ENCODE measurements around the gene HRH2. TPM values are rescaled to one million over a fixed set of nuclear protein-coding genes. Genes with fewer than 3 reads are reported as not detected.
"Not testable (repeated sequence)": the region's sequence is repeated elsewhere in the genome, so short reads cannot be mapped to it uniquely, and the experiment has no call there.

The HRH2 gene
- total and polyA plus RNA-seq, 3 donors from 2014 or later: 0.47 to 1.4 (median 1.3) TPM

GRCh38 chr5:175614861-175615260, 43.0 kb upstream of the HRH2 start:
- intact Hi-C loops (cut with DNase I; ENCODE audit: low total_unique reads): no loop called here
- no peak overlapping the region for H3K27ac ChIP-seq
- WGBS, 2 donors: 72 to 73% methylated on average over 3 of the region's 3 CpGs

DNA sequence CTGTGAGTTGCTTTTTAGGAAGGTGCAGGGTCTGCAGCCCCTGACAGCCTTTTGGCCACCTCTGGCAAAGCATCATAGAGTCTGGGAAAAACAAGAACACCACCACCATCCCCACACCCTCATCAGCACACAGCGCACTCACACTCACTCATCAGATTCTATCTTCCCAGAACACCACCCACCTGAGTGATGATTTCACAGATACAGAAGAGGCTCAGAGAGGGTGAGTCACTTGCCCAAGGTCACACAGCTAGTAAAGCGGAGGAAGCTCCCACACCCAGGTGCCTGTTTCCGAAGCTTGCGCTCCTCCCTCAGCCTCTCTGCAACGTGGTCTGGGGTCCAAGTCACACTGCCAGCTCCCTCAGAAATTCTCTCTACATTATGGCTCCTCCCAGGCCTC, 41.8 kb upstream of the HRH2 start:
- H3K4me1 ChIP-seq: no peaks in the 10 kb centered on the region
- no peak overlapping the region for H3K4me3 ChIP-seq
- TF ChIP-seq POLR2A (IDR thresholded peaks at IDR 0.05): no peak
- TF ChIP-seq, protein P1, sequence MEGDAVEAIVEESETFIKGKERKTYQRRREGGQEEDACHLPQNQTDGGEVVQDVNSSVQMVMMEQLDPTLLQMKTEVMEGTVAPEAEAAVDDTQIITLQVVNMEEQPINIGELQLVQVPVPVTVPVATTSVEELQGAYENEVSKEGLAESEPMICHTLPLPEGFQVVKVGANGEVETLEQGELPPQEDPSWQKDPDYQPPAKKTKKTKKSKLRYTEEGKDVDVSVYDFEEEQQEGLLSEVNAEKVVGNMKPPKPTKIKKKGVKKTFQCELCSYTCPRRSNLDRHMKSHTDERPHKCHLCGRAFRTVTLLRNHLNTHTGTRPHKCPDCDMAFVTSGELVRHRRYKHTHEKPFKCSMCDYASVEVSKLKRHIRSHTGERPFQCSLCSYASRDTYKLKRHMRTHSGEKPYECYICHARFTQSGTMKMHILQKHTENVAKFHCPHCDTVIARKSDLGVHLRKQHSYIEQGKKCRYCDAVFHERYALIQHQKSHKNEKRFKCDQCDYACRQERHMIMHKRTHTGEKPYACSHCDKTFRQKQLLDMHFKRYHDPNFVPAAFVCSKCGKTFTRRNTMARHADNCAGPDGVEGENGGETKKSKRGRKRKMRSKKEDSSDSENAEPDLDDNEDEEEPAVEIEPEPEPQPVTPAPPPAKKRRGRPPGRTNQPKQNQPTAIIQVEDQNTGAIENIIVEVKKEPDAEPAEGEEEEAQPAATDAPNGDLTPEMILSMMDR (IDR thresholded peaks at IDR 0.05): no peak
- no peak for DNase-seq
- H3K9me3 ChIP-seq: no peaks in the 10 kb centered on the region
- intact Hi-C loops (cut with DNase I; ENCODE audit: low total_unique reads): no loop called here
- WGBS, 2 donors: 82 to 86% methylated on average over 5 of the region's 5 CpGs
- no peaks in the 10 kb centered on the region for H3K36me3 ChIP-seq (ENCODE audit: low read depth, missing control alignments)
- no peak overlapping the region for H3K27ac ChIP-seq
- no peaks in the 10 kb centered on the region for H3K27me3 ChIP-seq

More at GRCh38 chr5:175614861-175615260, 43.0 kb upstream of the HRH2 start:
- Histone ChIP-seq H3K27me3 (no peaks in the 10 kb centered on the region), H3K4me1 (no peaks in the 10 kb centered on the region), H3K4me3 (no peak overlapping the region), H3K9me3 (no peaks in the 10 kb centered on the region), H3K36me3 (ENCODE audit: low read depth, missing control alignments) (no peaks in the 10 kb centered on the region)
- no peak for DNase-seq
- TF ChIP-seq, protein P1 (IDR thresholded peaks at IDR 0.05): no peak
- no peak for TF ChIP-seq POLR2A (IDR thresholded peaks at IDR 0.05)

DNA sequence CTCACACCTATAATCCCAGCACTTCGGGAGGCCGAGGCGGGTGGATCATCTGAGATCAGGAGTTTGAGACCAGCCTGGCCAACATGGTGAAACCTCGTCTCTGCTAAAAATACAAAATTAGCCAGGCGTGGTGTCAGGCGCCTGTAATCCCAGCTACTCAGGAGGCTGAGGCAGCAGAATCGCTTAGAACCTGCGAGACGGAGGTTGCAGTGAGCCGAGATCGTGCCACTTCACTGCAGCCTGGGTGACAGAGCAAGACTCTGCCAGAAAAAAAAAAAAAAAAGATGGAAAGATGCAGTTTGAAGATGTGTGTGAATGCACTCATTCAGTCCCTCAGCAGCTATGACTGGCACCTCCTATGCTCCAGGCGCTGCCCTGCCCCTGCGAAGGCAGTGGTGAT, 41.3 kb upstream of the HRH2 start:
- 89 to 95% methylated on average over 13 of the region's 13 CpGs for WGBS, 2 donors
- DNase-seq; intact Hi-C loops (cut with DNase I; ENCODE audit: low total_unique reads); H3K9me3 ChIP-seq; H3K27ac ChIP-seq; H3K36me3 ChIP-seq (ENCODE audit: low read depth, missing control alignments); H3K4me1 ChIP-seq; H3K4me3 ChIP-seq; H3K27me3 ChIP-seq: not testable (repeated sequence)

GRCh38 chr5:175617447-175617846, 40.4 kb upstream of the HRH2 start:
- H3K4me1 ChIP-seq: no peaks in the 10 kb centered on the region
- DNase-seq: no peak
- H3K4me3 ChIP-seq: no peak overlapping the region
- intact Hi-C loops (cut with DNase I; ENCODE audit: low total_unique reads): no loop called here
- no peaks in the 10 kb centered on the region for H3K9me3 ChIP-seq
- WGBS, 2 donors: 77 to 78% methylated on average over 6 of the region's 6 CpGs
- H3K36me3 ChIP-seq (ENCODE audit: low read depth, missing control alignments): no peaks in the 10 kb centered on the region
- H3K27ac ChIP-seq: no peak overlapping the region
- TF ChIP-seq POLR2A (IDR thresholded peaks at IDR 0.05): no peak
- TF ChIP-seq, protein P1 (IDR thresholded peaks at IDR 0.05): no peak
- H3K27me3 ChIP-seq: no peaks in the 10 kb centered on the region

DNA sequence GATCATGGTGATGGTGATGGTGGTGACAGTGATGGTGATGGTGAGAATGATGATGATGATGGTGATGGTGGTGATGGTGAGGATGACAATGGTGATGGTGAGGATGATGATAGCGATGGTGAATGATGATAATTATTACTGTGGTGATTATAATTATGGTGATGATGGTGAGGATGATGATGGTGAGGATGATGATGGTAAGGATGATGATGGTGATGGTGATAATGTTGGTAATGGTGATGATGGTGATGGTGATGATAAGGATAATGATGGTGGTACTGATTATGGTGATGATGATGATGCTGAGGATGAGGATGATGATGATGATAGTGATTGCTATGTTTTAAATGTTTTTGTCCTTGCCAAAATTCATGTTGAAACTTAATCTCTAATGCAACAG, 37.3 kb upstream of the HRH2 start:
- WGBS, 2 donors: 40 to 41% methylated on average over 1 of the region's 1 CpG
- no peaks in the 10 kb centered on the region for H3K36me3 ChIP-seq (ENCODE audit: low read depth, missing control alignments)
- TF ChIP-seq, protein P1 (IDR thresholded peaks at IDR 0.05): no peak
- no peak for TF ChIP-seq POLR2A (IDR thresholded peaks at IDR 0.05)
- intact Hi-C loops (cut with DNase I; ENCODE audit: low total_unique reads): no loop called here
- H3K27ac ChIP-seq: no peak overlapping the region
- no peaks in the 10 kb centered on the region for H3K9me3 ChIP-seq
- no peaks in the 10 kb centered on the region for H3K27me3 ChIP-seq
- no peaks in the 10 kb centered on the region for H3K4me1 ChIP-seq
- H3K4me3 ChIP-seq: no peak overlapping the region
- no peak for DNase-seq
